AG04450 (cell line): ENCODE measurements around the gene MGAT4A. TPM values are rescaled to one million over a fixed set of nuclear protein-coding genes. Genes with fewer than 3 reads are reported as not detected.
"Not testable (repeated sequence)": the region's sequence is repeated elsewhere in the genome, so short reads cannot be mapped to it uniquely, and the experiment has no call there.

ENCODE experiments used
- CTCF ChIA-PET: fragments of 300-600, 350-600 bp; formaldehyde crosslinking; extraction: SDS; loops from one replicate; lab custom pipeline; 2022; ENCODE audit warnings: antibody characterized with exemption, inconsistent platforms; lab: Charles Lee
- POLR2A ChIA-PET: fragments of 350-600 bp; formaldehyde crosslinking; extraction: SDS; loops from one replicate; lab custom pipeline; 2021; ENCODE audit warnings: antibody characterized with exemption, inconsistent platforms; lab: Yijun Ruan, JAX
- DNase-seq: peaks from one replicate; pipeline ENCODE4 v3.0.0-alpha.2; 2011; ENCODE audit warnings: low read depth, low spot score
- H3K27ac ChIP-seq: one replicate; pipeline ENCODE4 v1.5.1; 2012; ENCODE audit warnings: low read depth, low read length, control low read depth
- H3K27me3 ChIP-seq: one replicate; pipeline ENCODE4 v1.6.0; 2012; ENCODE audit warnings: low read length; ENCODE audit not compliant: control insufficient read depth, insufficient read depth
- H3K4me3 ChIP-seq: 2 replicates; pipeline ENCODE4 v1.5.1; 2011; ENCODE audit warnings: mild to moderate bottlenecking, low read depth, low read length, control low read depth
- H3K9me3 ChIP-seq: 2 replicates; pipeline ENCODE4 v1.5.1; 2012; ENCODE audit warnings: low read length; ENCODE audit not compliant: control insufficient read depth, insufficient read depth
- polyA plus RNA-seq: library from polyadenylated mRNA; depleted of rRNA; stranded (reverse); fragments of >200 nt; gene quantifications from 2 replicates; pipeline ENCODE4 v1.2.3, GENCODE V29; 2011
- TF ChIP-seq, protein P1 (sequence below): IDR thresholded peaks from 2 replicates; pipeline ENCODE4 v1.5.1; 2011; ENCODE audit warnings: low read depth, low read length, control low read depth, inconsistent platforms

The MGAT4A gene
- polyA plus RNA-seq, 1 experiment, result 0.04 TPM

DNA sequence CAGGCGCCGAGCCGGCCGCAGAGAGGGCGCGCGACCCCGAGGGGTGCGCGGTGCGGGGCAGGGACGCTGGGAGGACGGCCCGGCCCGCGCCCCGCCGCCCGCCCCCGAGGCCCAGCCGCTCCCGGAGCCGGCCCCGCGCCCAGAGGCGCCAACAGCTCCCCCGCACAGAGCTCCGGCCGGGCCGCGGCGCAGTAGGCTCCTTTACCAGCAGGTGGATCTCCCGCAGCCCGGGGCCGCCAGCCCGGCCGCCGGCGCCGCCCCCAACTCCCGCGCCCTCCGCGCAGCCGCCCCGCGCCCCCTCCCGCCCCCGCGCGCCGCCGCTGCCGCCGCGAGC, 258 bp downstream of the MGAT4A start:
- CTCF ChIA-PET, result interaction anchor here (1.1 kb wide), 1 partner anchor 10 kb away, joined by 3 read pairs; no protein-coding TSS in a partner anchor
- TF ChIP-seq, protein P1, sequence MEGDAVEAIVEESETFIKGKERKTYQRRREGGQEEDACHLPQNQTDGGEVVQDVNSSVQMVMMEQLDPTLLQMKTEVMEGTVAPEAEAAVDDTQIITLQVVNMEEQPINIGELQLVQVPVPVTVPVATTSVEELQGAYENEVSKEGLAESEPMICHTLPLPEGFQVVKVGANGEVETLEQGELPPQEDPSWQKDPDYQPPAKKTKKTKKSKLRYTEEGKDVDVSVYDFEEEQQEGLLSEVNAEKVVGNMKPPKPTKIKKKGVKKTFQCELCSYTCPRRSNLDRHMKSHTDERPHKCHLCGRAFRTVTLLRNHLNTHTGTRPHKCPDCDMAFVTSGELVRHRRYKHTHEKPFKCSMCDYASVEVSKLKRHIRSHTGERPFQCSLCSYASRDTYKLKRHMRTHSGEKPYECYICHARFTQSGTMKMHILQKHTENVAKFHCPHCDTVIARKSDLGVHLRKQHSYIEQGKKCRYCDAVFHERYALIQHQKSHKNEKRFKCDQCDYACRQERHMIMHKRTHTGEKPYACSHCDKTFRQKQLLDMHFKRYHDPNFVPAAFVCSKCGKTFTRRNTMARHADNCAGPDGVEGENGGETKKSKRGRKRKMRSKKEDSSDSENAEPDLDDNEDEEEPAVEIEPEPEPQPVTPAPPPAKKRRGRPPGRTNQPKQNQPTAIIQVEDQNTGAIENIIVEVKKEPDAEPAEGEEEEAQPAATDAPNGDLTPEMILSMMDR, result 0 out of 2 replicates have a peak, but pooled peaks have one; percentile 9
- Histone ChIP-seq H3K27ac (no peak overlapping the region), H3K4me3 (peak overlapping the region; percentile 10; the same call in 1 of the 2 replicates), H3K27me3 (peaks cover 18% of the 10 kb centered on the region), H3K9me3 (no peaks in the 10 kb centered on the region)
- POLR2A ChIA-PET, result no interaction called here
- DNase-seq, result no peak

DNA sequence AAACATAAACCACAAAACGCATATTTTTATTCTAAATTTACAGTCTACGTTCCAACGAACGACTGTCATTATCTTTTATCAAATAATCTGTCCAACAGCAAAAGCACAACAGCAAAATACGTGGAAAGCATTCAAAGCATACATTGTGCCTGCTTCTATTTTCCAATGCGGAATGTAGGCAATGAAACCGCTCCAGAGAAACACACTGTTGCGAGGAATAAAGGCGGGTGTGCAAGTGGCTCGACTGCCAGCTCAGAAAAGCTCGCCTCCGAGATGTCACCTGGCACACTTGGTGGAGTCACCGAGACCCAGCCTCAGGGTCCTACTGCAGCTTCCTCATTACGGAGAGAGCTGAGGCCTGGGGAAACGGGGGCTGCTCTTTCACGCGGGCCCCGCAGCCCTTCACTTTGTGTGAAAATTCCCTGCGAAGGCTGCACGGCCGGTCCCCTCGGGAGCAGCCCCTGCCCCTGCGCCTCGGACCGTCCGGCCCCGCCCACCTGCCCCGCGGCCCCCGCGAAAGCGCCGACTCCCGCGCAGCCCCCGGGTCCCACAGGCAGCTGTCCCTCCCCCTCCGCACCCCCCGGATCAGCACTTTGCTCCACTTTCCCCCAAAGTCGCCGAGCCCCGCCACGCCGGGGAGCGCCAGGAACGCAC, 752 bp downstream of the MGAT4A start:
- CTCF ChIA-PET, result interaction anchor here (1.1 kb wide), 1 partner anchor 9 kb away, joined by 3 read pairs; no protein-coding TSS in a partner anchor
- Histone ChIP-seq H3K27ac (no peak overlapping the region), H3K27me3 (peaks cover 18% of the 10 kb centered on the region), H3K9me3 (no peaks in the 10 kb centered on the region), H3K4me3 (peak overlapping the region; percentile 10; the same call in 1 of the 2 replicates)
- POLR2A ChIA-PET, result no interaction called here
- DNase-seq, result no peak
- TF ChIP-seq, protein P1, result no peak

DNA sequence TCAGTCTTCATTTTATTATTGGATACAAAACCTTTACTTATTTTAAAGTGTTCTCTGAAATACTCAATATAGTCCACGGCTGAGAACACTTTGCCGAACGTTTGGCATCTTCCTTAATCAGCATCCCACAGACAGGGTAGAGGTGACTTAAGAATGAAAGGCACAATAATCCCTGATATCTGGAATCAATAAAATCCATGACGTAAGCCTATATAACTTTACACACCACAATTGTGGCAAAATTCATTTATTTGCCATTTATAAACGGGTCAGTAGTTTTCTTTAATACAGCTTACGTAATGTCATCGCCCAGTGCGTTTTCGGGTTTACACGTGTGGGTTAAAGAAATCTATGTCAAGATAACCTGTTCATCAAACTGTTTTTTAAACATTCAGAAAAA, 1.3 kb downstream of the MGAT4A start:
- ChIA-PET CTCF (interaction anchor here (1.1 kb wide), 1 partner anchor 9 kb away, joined by 3 read pairs; no protein-coding TSS in a partner anchor), POLR2A (no interaction called here)
- TF ChIP-seq, protein P1, result no peak
- no peak overlapping the region for H3K27ac ChIP-seq
- H3K9me3 ChIP-seq, result no peaks in the 10 kb centered on the region
- H3K4me3 ChIP-seq, result no peak overlapping the region
- no peak for DNase-seq
- H3K27me3 ChIP-seq, result peaks cover 16% of the 10 kb centered on the region

DNA sequence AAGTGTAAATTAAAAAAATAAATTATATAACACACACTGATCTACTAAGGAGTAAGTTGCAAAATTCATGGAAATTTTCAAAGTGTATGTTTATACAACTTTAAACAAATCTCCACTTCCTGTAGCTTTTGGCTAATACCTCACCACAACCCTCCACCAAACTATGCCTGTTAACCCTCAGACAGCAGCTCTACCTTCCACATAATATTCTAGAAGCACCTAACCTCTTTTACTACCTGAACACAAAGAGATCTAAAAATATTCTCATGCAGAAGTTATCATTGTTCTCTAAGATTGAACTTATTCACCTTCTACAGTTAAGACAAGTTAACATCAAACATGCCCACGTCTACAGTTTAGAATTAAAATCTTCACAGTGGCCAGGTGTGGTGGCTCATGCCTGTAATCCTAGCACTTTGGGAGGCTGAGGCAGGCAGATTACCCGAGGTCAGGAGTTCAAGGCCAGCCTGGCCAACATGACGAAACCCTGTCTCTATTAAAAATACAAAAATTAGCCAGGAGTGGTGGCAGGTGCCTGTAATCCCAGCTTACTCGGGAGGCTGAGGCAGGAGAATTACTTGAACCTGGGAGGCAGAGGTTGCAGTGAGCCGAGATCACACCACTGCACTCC, 2.7 kb downstream of the MGAT4A start:
- POLR2A ChIA-PET, result not testable (repeated sequence)
- H3K27me3 ChIP-seq, result peaks cover 16% of the 10 kb centered on the region

DNA sequence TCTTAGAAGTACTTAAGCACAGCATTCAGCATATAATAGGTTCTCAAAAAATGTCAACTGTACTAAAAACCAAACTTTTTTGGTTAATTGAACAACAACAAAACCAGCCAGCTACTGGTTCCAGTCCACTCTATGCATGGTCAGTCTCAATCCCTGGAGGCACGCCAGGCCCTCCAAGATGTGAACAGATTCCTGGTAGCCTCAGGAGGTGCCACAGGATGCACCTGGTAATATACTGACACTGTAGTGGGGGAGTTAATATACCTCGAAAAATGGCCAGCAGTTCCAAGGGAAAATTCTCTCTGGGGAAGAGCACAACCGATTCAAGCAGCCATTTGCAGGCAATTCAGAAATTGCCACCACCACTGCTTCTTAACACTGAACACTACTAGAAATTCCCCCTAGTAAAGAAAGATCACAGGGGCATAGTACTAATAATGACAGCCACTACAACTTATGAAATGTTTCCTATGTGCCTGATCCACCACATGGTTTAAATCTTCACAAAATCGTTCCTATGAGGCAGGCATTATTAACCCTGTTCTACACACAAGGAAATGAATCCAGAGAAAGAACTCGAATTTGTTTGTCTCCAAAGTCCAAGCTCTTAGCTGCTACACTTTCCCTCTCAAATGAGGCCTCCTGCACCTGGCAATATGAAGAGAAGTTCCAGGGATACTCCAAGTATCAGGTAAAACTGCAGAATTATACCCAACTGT, 3.4 kb downstream of the MGAT4A start:
- Histone ChIP-seq H3K4me3 (no peak overlapping the region), H3K27ac (no peak overlapping the region), H3K9me3 (no peaks in the 10 kb centered on the region), H3K27me3 (peaks cover 16% of the 10 kb centered on the region)
- TF ChIP-seq, protein P1, result no peak
- ChIA-PET POLR2A (no interaction called here), CTCF (no interaction called here)
- no peak for DNase-seq

More for the DNA sequence above, 2.7 kb downstream of the MGAT4A start:
- CTCF ChIA-PET, result interaction anchor here (1.0 kb wide), 1 partner anchor 79 kb away, joined by 4 read pairs; no protein-coding TSS in a partner anchor
- not testable (repeated sequence) for H3K9me3 ChIP-seq, H3K4me3 ChIP-seq, DNase-seq, H3K27ac ChIP-seq
